Testis (tissue), 3 donors: Measurements from ENCODE around the gene MUC13. TPM values are rescaled to one million over a fixed set of nuclear protein-coding genes. Genes with fewer than 3 reads are reported as not detected.

ENCODE experiments used
- DNase-seq: peaks from one replicate; pipeline ENCODE4 v3.0.0-alpha.2; 2019
- H3K27ac ChIP-seq, 2 donors: fragments of 200-600 bp; sonication (generic); one replicate each; pipeline ENCODE4 v1.5.1; 2019
- H3K27me3 ChIP-seq: fragments of 200-600 bp; sonication (generic); one replicate; pipeline ENCODE4 v1.5.1; 2019
- H3K36me3 ChIP-seq: fragments of 200-600 bp; sonication (generic); one replicate; pipeline ENCODE4 v1.5.1; 2017; ENCODE audit warnings: low read depth; ENCODE audit errors: missing control alignments
- H3K4me1 ChIP-seq: fragments of 200-600 bp; sonication (generic); one replicate; pipeline ENCODE4 v1.5.1; 2019
- H3K4me3 ChIP-seq, 2 donors: fragments of 200-600 bp; sonication (generic); one replicate each; pipeline ENCODE4 v1.5.1; 2017 to 2019
- H3K9me3 ChIP-seq: fragments of 200-600 bp; sonication (generic); one replicate; pipeline ENCODE4 v1.5.1; 2017
- CTCF ChIP-seq, 3 experiments: fragments of 450-650 bp in 2 of 3; fragments of 200-600 bp in 1 of 3; sonication (generic) in 1 of 3; IDR thresholded peaks; one replicate each; pipeline ENCODE4 v1.5.1; 2016 to 2019; ENCODE audit warnings: antibody characterized with exemption in 3 of 3, mild to moderate bottlenecking in 2 of 3, moderate library complexity in 1 of 3
- POLR2A ChIP-seq: fragments of 450-650 bp; IDR thresholded peaks from one replicate; pipeline ENCODE4 v1.6.1; 2017; ENCODE audit warnings: antibody characterized with exemption, mild to moderate bottlenecking, moderate library complexity
- WGBS, 2 donors: methylation state at CpG; one replicate each; pipeline ENCODE4 v1.1.5; 2018; 5-methylcytosine and 5-hydroxymethylcytosine counted together
- intact Hi-C: fragments of 100-400 bp; cut with DNase I; formaldehyde crosslinking; loops from one replicate; pipeline ENCODE4 v1.15.1; 2023; ENCODE audit warnings: low total_unique reads
- polyA plus RNA-seq: library from polyadenylated mRNA; stranded (reverse); fragments of 350-450 nt; fragmentation: Illumina TruSeq; extraction: RNeasy Lipid Tissue Mini Kit (QIAGEN cat#74804); gene quantifications from one replicate; pipeline ENCODE4 v1.2.3, GENCODE V29; 2014; ENCODE audit warnings: low read depth, low replicate concordance; ENCODE audit not compliant: insufficient read depth
- total RNA-seq, 2 donors: library from RNA; depleted of rRNA; stranded (reverse); fragments of >200 nt; gene quantifications; one replicate each; pipeline ENCODE4 v1.2.3, GENCODE V29; 2016

Gene MUC13
- total and polyA plus RNA-seq, 3 donors from 2014 or later, result 0.19 to 0.34 (median 0.24) TPM

GRCh38 chr3:124969190-124969589 lies 34.6 kb upstream of the MUC13 start:
- TF ChIP-seq POLR2A, result no peak
- no peak for TF ChIP-seq CTCF (IDR thresholded peaks at IDR 0.05)
- no peak overlapping the region for H3K27ac ChIP-seq
- no peaks in the 10 kb centered on the region for H3K36me3 ChIP-seq
- DNase-seq, result no peak
- no peaks in the 10 kb centered on the region for H3K4me1 ChIP-seq
- 76 to 82% methylated on average over 8 of the region's 8 CpGs for WGBS, 2 donors
- intact Hi-C loops, result no loop called here
- H3K9me3 ChIP-seq, result no peaks in the 10 kb centered on the region
- no peaks in the 10 kb centered on the region for H3K27me3 ChIP-seq
- no peak overlapping the region for H3K4me3 ChIP-seq

GRCh38 chr3:124967964-124968363 lies 33.4 kb upstream of the MUC13 start:
- no peaks in the 10 kb centered on the region for H3K27me3 ChIP-seq
- no peaks in the 10 kb centered on the region for H3K36me3 ChIP-seq
- no peak for DNase-seq
- intact Hi-C loops, result no loop called here
- WGBS, 2 donors, result 85 to 89% methylated on average over 10 of the region's 10 CpGs
- no peak overlapping the region for H3K4me3 ChIP-seq
- H3K4me1 ChIP-seq, result no peaks in the 10 kb centered on the region
- TF ChIP-seq POLR2A (no peak), CTCF (IDR thresholded peaks at IDR 0.05) (no peak)
- no peaks in the 10 kb centered on the region for H3K9me3 ChIP-seq
- no peak overlapping the region for H3K27ac ChIP-seq

GRCh38 chr3:124966521-124967445 lies 32.2 kb upstream of the MUC13 start:
- no peak for DNase-seq
- TF ChIP-seq POLR2A (no peak), CTCF (IDR thresholded peaks at IDR 0.05) (no peak)
- intact Hi-C loops, result no loop called here
- Histone ChIP-seq H3K9me3 (no peaks in the 10 kb centered on the region), H3K27ac (no peak overlapping the region), H3K4me1 (no peaks in the 10 kb centered on the region), H3K4me3 (no peak overlapping the region), H3K27me3 (no peaks in the 10 kb centered on the region), H3K36me3 (no peaks in the 10 kb centered on the region)
- WGBS, 2 donors, result 80 to 85% methylated on average over 7 of the region's 7 CpGs

- H3K27me3 ChIP-seq, result no peaks in the 10 kb centered on the region
- TF ChIP-seq POLR2A (no peak), CTCF (IDR thresholded peaks at IDR 0.05) (no peak)
- 73 to 79% methylated on average over 1 of the region's 1 CpG for WGBS, 2 donors
- DNase-seq, result no peak
- H3K36me3 ChIP-seq, result no peaks in the 10 kb centered on the region
- no peak overlapping the region for H3K27ac ChIP-seq
- no peak overlapping the region for H3K4me3 ChIP-seq
- no peaks in the 10 kb centered on the region for H3K4me1 ChIP-seq
- no peaks in the 10 kb centered on the region for H3K9me3 ChIP-seq
- intact Hi-C loops, result no loop called here
Observed at GRCh38 chr3:124965413-124965812, 30.9 kb upstream of the MUC13 start.

GRCh38 chr3:124964387-124964786 lies 29.8 kb upstream of the MUC13 start:
- WGBS, 2 donors, result 67 to 80% methylated on average over 4 of the region's 4 CpGs
- no peak overlapping the region for H3K27ac ChIP-seq
- no peaks in the 10 kb centered on the region for H3K4me1 ChIP-seq
- no peaks in the 10 kb centered on the region for H3K27me3 ChIP-seq
- no peaks in the 10 kb centered on the region for H3K36me3 ChIP-seq
- no peaks in the 10 kb centered on the region for H3K9me3 ChIP-seq
- intact Hi-C loops, result no loop called here
- no peak for DNase-seq
- TF ChIP-seq POLR2A, result no peak
- no peak for TF ChIP-seq CTCF (IDR thresholded peaks at IDR 0.05)
- no peak overlapping the region for H3K4me3 ChIP-seq
